CD4-positive, alpha-beta T cell treated with Interleukin-1 beta for 1 hour (primary cell): Measurements from ENCODE around the gene SLC16A11.

ENCODE experiments used
- DNase-seq, 2 donors: peaks; one replicate each; pipeline ENCODE4 v3.0.0-alpha.2; 2020 to 2022

Gene SLC16A11

DNA sequence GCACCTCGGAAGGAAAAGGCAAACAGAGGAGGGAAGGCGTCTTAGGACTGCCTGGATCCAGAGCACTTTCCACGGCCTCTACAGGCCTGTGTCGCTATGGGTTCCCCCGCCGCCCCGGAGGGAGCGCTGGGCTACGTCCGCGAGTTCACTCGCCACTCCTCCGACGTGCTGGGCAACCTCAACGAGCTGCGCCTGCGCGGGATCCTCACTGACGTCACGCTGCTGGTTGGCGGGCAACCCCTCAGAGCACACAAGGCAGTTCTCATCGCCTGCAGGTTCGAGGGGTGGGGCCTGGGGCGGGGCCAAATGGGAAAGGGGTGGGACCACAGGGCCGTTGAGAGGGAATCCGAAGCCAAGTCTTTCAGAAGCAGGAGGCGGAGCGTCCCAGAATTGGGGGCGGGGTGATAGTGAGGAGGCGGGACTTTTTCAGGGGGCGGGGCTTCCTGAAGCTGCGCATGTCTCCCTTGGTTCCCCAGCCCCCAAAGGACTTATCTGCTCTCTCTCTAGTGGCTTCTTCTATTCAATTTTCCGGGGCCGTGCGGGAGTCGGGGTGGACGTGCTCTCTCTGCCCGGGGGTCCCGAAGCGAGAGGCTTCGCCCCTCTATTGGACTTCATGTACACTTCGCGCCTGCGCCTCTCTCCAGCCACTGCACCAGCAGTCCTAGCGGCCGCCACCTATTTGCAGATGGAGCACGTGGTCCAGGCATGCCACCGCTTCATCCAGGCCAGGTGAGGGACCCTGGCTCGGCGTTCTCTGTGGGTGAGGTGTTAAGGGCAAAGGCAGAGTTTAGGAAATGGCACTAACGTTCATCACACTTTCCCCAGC, 20.1 kb downstream of the SLC16A11 start:
- peak; percentile 97 to 98 for DNase-seq

DNA sequence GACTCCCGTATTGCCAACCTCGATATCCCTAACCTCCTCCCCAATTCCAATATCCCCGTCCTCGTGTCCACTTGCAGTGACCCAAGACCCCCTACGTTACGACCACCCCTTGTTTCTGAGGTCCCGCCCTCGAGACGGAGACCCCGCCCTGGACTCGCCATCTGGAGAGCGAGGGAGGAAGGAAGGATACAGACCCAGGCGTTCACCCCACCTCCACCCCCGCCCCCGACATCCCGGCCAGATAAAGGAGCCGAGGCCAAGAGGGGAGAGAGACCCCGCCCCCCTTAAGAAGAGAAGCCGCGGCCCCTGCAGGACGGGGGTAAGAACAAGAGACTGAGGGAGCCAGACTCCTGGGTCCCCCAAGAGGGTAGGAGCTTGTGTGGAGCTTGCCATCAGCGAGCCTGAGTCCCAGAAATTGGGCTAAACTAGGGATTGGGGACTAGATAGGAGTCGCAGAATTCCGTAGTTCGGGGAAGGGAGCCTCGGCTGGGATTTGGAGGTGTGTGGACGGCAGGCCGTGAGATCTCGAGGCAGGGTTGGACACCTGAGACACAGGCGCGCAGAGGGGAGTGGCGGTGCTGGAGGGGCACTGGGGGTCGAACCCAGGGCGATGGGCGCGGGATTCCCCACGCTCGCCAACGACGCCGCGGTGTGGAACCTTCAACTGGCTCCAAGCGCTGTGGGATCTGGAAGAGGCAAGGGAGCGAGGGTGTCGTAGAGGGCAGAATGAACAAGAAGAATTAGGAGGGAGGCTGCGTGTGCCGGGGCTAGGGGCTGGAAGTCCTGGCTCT, 20.9 kb downstream of the SLC16A11 start, which contains the start of gene BCL6B:
Gene BCL6B, plus strand, starts transcription at position 270 of the 791 bp plus-strand sequence. CDS start 622 bp downstream, outside the sequence.
- no peak for DNase-seq

DNA sequence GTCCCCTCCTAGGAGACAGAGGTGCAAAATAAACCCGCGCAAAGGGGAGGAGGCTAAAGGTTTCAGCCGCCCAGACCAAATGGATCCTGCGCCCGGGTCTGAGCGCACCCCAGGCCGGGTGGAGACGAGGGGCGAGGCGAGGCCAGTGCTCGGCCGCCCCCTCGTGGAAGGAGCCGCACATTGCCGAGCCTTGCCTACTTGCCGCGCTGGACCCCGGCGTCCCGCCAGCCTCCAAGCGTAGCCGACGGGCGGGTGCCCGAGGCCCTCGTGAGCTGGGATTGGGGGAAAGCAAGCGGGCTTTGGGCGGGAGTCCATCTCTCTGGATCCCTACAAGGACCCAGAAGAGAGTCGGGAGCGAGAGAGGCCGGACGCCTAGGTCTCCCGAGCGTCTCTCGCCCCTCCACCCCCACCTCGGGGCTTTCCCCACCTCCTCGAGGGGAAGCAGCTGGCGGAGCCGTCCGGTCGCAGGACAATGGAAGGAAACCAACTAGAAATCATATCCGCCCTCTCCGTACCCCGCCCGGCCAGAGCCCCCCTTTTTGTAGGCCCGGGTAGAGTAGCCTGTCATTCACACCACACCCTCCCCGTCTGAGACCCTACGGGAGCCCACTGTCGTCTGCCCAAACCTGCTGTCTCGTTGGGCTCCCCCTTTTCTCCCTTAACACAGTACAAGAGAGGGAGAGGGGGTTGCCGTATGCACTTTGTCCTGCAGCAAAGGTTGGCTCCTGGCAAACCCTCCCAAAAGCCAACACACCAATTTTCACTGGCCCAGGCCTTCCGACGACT, 21.7 kb downstream of the SLC16A11 start:
- DNase-seq: peak; percentile 83 to 85

DNA sequence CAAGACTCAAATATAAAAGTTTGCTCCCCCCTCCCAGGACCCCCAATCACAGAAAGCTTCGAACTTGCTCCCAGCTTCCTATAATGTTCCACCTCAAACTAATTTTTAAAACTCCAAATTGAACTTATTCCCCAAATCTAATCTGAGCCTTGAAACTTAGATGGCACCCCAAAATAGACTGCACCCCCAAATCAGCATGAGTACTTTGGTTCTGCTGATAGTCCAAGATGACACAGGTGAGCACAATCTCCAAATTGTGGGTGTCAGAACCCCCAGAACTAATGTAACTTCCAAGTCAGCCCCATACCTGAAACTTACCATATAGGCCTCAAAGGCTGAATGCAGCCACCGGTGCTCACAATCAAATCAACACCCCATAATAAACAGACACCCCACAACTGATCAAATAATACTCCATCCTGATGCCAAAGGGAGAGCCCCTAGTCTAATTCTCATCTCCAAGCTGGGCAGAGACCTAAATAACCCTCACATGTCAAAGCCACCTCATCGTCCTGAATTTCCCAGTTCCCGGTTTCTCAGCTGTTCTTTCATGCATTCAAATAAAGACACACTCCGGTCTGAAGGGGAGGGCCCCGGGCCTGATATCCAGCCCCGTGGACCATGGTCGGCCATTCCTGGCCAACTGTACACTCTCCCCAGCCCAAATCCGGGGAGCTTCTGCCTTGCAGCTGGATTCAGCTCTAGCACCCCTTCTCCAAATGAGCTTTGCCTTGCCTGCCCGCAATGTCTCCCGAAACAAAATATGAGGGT, 22.8 kb downstream of the SLC16A11 start:
- DNase-seq: no peak

DNA sequence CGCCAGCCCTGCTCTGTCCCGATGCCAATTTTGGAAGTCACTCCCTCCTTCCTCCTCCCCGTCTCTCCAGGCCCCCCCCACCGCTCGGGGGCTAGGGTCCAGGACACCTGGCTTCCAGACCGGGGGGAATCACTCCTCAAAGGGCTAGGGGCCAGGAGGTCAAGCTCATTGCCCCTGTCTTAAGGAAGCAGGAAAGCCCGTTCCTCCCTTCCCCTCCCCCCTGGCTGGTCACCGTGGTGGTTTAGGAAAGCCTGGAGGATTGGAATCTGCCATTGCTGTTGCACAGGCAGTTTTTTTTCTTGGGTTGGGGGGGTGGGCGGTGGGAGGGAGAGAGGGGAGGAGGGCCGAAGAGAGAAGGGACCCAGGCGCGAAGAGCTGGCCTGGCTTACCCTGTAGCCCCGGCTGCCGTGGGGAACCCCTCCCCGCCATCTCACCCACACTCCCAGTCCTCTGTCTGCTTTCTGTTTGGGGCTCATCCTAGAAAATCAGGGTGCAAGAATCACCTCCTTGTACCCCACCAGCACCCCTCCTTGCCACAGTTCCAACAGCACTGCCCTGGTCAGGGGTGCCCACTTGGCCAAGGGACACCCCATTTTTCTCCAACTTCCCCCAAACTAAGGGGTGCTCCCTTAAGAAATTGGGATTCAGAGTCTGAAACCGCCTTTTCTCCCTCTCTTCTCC, 23.9 kb downstream of the SLC16A11 start:
- no peak for DNase-seq

DNA sequence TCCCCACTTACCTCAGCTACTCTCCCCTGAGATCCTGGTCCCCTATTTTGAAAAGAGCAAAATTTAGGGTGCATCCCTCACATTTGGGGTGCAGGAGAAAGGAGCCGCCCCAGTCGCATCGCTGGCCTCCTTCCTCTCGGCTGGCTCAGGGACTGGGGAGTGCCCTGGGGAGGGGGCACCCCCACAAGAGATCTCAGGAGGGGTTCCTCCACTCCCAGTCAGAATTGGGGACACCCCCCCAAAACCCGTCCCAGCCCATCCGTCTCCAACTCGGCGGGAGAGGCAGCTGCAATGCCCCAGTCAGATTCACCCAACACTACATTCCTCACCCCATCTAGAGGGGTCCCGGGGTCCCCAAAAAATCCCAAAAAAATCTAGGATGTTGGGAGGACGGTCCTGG, 24.5 kb downstream of the SLC16A11 start:
- no peak for DNase-seq

DNA sequence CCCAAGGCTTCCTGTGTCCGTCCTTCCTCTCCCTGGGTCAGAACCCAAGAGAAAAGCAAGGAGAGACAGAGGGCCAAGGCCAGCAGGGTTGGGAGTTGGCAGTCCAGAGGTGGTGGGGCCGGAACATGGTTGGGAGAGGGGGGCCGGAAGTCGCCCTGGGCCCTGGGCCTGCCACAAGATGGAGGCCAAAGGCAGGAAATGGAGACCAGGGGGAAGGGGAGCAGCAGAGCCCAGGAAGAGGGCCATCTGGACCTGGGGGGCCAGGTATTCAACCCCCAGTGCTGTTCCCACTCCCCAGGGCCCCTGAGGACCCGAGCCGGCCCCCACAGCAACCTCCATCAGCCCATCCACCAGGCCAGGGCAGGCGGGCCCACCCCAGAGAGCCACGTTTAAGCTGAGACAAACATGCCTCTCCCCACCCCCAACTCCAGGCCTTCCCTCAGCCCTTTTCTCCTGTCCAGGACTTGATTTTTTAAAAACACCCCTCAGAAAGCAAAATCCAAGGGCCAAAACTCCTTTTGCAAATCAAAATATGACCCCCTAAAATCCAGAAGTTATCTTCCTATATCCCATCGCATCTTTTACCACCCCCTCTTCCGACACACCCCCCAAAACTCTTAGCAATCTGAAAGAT, 25.4 kb downstream of the SLC16A11 start:
- DNase-seq: no peak

DNA sequence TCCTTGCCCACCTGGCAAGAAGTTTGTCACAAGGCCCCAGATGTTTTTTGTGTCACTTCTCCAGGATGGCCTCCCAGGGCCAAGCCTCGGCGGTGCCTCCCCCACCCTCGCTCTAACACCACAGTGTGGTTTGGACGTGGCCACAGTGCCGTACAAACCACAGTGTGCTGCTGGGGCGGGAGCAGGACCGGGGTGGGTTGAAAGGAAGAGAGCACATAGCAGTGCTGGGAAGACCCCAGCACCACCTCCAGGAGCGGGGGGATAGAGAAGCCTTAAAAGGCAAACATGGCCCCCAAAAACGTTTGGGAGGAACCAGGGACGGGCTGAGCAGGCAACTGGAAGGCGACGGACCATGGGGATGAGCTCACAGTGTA, 26.1 kb downstream of the SLC16A11 start:
- DNase-seq: peak; percentile 33 to 41

DNA sequence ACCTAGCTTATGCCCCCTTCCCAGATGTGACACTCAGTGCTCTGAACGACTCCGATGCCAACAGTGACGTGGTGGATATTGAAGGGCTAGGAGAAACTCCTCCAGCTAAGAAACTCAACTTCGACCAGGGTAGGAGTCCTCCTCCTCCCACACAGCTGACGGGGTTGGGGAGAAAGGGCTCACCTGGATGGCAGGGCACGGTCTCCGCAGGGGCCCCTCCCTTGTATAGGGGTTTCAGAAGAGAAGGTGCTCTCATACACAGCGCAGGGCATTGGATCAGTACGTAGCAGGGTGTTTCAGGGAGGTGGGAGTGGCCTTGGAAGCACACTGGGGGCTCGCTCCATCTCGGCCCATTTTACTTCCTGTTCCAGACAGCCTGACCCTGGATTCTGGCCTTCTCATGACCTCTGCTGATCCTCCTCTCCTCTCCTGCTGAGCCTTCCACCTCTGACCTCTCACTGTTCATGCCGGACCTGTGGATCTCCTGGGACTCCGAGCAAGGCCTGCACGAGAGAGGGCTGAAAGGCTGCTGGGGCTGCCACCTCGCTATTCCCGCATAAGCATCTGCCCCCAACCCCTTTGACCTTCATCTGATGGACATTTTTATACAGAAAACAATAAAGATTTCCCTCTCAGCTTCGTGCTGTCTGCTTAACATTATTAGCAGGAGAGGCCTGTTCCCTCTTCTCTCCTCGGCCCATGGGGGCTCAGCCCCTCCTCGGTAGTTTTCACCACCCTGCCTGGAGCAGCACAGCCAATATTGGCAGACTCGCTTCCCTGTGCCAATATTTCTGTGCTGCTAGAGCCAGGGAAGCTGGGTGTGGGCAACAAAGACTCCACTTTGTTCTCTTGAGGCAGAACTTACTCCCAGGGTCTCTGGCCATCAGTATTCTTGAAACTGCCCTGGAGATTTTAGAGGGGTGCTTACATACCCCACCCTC, 26.7 kb downstream of the SLC16A11 start:
- no peak for DNase-seq

DNA sequence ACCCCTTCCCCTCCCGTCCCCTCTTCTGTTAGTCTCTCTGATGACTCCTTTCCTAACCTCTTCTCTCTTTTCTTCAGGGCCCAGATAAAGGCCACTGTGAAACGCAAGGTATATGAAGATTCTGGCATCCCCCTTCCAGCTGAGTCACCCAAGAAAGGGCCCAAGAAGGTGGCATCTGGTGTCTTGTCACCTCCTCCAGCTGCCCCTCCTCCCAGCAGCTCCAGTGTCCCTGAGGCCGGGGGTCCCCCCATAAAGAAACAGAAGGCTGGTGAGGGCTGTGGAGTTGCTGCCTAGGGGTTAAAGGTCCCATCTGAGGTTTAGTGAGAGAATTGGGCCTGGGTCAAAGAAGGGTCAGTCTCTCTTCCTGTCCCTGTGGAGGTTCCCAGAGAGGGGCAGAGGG, 27.5 kb downstream of the SLC16A11 start:
- DNase-seq: no peak

DNA sequence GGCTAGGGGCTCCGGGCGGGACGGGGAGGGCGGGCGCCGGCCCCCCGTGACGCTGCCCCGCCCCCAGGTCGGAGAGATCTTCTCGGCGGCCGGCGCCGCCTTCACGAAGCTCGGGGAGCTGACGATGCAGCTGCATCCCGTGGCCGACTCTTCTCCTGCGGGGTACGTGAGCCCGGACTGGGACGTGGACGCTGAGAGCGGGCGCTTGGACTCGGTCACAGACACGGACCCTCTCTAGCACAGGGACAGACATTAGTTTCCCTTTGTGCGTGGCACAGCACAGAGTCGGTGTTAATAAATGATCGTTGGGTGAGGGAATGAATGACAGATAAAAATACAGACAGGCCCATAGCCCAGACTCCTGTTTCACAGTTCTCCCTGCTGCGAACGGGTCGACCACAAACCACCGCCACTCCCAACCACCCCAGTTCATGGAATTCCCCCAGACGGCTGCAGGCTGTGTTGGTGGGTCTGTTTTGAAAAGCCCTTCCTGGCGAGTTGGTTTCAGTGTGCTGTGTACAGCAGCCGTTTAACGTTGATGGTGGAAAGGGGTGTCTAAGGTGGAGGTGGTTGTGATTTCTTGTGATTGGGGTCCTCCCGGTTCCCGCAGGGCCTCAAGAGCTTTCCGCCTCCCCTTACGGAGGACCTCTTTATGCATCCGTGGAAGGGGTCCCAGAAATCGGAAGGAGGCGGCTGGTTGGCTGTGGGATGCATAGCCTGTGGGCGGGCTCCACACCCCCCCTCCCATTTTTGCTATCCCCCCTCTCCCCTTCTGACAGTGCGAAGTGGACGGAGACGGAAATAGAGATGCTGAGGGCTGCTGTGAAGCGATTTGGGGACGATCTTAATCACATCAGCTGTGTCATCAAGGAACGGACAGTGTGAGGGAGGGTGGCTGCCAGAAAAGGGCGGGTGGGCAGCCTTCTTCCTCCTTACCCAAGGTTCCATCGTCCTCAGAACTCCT, 28.6 kb downstream of the SLC16A11 start:
- DNase-seq: peak; percentile 92

DNA sequence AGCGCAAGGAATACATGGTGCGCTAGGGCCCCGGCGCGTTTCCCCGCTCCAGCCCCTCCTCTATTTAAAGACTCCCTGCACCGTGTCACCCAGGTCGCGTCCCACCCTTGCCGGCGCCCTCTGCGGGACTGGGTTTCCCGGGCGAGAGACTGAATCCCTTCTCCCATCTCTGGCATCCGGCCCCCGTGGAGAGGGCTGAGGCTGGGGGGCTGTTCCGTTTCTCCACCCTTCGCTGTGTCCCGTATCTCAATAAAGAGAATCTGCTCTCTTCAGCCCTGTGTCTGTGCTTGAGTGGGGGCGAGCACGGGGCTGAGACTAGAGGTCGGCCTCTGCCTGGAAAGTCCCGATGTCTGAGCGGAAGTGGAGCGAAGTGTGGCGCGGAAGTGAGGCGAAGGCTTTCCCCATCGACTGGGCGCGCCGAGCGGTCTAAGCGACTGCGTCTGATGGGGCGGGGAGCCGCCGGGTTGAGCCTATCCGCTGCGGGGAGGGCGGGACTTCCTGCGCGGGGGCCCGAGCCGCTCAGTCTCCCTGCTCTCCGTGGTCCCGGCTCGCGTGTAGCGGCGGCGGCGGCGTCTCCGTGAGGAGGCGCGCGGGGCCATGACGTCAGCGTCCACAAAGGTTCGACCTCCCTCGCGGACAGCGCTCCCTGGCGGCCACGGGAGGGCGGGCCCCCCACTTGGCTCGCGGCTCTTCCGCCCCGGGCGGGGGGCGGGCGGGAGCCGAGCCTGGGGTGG, 29.5 kb downstream of the SLC16A11 start:
- peak; percentile 99 for DNase-seq

DNA sequence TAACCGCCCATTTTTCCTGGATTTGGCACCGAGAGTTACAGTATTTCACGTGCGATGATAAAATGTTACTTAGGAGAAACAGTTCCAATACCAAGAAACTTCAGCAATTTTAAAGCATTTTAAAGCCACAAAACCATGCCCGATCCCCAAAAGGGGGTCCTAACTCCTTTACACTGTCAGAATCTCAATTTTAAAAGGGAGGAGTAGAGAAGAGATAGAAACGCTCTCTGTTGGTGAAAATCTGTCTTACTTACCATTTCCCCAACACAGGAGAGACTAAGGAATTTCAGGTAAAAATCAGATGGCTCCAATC, 32.0 kb downstream of the SLC16A11 start:
- DNase-seq: no peak

DNA sequence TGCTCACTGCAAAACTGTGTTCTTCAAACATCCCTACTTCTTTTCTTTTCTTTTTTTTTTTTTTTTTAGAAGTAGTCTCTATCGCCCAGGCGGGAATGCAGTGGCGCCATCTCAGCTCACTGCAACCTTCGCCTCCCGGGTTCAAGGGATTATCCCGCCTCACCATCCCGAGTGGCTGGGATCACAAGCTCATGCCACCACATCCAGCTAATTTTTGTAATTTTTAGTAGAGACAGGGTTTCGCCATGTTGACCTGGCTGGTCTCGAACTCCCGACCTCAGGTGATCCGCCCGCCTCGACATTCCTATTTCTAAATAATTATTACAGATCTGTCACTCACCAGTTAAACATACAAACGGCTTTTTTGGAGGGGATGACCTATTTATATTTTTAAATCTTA, 32.5 kb downstream of the SLC16A11 start:
- DNase-seq: no peak

DNA sequence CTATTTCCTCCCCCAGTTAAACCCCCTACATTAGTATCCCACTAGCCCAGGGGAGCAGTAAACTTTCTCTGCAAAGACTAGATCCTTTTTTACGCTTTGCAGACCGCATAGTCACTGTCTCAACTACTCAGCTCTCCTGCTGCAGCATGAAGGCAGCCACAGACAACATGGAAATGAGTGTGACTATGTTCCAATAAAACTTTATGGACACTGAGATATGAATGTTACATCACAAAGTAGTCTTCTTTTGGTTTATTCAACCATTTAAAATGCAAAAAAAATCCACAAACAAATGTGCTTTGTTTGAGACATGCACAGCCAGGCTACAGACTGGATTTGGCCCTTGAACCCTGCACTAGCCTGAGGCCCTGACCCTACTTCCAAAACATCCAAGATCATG, 33.4 kb downstream of the SLC16A11 start:
- DNase-seq: no peak

DNA sequence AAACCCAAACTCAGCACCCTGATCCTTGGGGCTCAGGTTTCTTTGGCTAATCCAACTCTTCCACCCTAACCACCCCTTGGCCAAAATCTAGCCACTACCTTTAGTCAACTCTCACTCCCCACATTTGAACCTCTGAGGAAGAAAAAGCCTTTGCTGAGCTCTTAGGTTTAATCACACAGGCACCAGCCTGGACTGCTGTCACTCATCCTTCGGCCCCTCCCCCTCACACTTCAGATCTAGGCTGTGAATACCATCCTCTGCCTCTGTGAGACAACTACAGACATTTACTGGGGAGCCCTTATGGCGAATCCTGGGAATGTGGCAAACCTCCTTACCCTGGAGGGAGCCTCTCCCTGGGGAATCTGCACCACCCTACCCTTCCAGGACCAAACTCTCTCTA, 36.7 kb downstream of the SLC16A11 start:
- DNase-seq: no peak

DNA sequence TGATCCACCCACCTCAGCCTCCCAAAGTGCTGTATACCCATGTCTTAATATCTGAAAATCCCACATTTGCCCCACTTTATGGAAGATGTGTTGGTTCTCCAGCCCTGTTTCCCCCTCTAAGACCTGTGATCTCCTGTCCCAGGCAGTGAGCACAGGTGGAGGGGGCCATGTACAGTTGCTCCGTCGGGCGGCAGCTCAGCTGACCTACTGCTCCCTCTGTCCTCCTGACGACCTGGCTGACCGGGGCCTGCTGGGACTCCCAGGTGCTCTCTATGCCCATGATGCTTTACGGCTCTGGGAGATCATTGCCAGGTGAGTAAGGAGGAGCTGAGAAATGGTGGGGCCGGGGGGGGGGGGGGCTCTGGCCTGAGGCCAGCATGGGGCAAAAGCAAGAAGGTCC, 38.2 kb downstream of the SLC16A11 start:
- DNase-seq: no peak
